Measurements from ENCODE around the gene TNS1.

The TNS1 gene

DNA sequence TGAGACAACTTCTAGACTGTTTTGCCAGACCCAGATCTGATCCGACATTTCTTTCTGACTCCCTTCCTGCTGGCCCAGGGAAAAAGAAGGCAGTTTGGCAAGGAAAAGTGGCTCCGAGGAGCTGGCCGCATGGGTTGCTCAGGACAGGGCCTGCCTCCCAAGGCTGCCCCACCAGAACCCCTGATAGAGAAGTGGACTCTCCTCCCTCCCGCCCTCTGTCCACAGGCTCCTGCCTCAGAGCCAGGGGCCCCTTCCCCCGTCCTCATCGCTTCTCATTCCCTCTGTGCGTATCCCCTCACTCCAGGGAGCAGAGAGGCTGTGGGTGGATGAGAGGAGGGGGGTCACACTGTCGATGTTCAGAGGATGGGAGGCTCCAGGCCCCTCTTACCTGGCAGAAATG is 110.2 kb downstream of the TNS1 start:
- no peak for DNase-seq

GRCh38 chr2:217890445-217890844 is 112.3 kb downstream of the TNS1 start:
- DNase-seq = no peak

GRCh38 chr2:217889656-217890055 is 113.1 kb downstream of the TNS1 start:
- no peak for DNase-seq

GRCh38 chr2:217887841-217888701 is 114.7 kb downstream of the TNS1 start:
- DNase-seq = no peak

DNA sequence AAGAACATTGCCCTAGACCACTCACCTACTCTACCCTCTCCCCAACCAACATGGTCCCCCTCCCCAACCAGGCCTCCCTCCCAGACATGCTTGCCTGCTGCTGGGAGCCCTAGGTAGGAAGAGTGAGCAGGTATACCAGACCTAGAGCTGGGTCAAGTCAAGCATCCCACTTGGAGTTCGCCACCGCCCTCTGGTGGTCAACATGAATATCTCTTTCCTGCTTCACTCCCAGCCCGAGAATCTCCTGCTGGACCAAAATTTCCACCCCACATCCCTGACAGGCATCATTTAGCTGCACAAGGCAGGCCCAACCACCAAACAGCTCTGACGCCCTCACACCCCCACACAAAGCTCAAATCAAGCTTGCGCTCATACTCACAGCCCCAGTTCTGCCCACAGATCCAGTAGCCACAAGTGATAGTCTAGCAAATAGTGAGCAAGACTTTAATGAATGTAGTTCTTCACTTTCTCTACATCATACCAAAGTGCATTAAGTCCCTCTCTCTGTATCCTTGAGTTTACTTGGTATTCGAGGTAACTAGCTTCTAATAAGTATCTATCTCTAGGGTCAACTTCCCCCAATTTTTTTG is 116.0 kb downstream of the TNS1 start:
- DNase-seq = peak in 4 of 5 experiments; percentile 23 to 63 (median 28)

DNA sequence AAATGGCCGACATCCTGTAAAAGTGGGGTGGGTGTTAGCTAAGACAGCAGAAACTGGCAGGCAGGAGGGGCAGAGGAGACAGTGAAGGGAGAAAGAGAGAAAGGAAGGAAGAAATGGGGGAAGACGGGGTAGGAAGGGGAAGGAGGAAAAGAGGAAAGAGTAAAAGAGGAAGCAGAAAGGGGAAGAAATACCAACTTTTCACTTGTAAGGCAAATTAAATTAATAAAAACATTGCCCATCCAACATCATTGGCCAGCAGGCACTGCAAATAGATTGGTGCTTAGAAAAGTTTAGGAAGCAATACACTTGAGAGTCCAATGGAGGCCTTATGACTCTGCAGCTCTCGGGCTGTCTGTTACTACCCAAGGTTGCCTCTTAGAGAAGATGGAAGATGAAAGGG is 116.7 kb downstream of the TNS1 start:
- DNase-seq = no peak

DNA sequence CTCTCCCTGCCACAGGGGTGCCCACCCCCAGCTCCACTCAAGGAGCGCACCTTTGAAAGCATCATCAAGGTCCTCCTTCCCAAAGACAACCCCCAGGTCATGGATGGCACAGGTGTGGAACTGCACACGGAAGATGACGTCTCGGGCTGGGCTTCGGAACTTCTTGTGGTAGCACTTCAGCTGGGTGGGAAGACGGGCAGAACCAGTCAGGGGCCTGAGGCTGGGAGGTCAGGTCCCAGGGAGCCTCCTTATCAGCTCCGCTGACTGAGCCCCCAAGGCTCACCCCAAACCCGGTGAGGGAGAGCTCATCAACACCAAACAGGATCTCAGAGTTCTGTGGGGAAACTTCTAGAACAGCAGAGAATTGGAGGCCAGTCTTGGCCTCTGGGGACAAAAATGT is 117.8 kb downstream of the TNS1 start:
- no peak for DNase-seq

GRCh38 chr2:217880891-217881290 is 121.9 kb downstream of the TNS1 start:
- no peak for DNase-seq

DNA sequence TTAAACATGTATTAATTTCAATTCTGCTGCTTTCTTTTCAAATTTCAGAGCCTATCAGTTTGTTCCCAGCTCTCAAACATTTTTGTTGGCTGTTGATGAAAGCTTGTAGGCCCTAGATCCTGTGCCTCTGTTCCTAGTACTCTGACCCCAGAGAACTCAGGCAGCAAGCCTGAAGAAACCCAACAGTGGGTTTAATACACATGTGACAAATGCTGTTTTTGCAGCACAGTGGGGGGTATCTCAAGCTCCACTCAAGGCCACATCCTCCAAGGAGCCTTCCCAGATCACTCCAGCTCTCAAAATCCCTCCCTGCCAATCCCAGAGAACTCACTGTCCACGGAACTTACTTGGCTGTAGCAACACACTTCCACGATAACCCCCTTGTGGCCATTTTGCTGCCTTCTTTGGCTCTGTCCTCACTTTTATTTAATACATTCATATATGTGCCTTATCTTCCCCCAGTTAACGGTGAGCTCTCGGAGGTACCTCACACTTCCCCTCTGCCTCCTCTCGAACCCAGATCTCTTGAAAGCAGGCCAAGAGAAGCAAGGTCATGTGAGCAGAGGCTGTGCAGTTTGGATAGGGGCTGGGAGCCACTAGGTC is 122.4 kb downstream of the TNS1 start:
- DNase-seq = no peak

GRCh38 chr2:217878915-217879590 is 123.7 kb downstream of the TNS1 start:
- DNase-seq = no peak

DNA sequence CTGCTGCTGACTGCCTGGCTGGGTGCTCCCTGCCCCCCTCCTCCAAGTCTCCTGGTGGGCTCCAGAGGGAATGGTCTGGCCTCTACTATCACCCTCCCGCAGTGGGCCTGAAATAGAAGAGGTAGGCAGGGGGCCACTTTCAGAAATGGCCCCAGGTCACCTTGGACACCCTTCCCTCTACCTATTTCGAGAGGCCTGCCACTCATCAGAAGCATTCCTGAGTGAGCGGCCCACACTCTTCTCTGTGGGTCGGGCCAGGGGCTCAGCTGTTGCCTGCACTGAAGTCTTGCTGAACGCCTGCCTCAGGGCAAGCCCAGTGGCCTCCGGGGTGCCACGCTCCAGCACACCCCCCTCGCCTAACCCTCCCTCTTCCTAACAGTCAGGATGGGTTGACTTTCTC is 124.9 kb downstream of the TNS1 start:
- no peak for DNase-seq

DNA sequence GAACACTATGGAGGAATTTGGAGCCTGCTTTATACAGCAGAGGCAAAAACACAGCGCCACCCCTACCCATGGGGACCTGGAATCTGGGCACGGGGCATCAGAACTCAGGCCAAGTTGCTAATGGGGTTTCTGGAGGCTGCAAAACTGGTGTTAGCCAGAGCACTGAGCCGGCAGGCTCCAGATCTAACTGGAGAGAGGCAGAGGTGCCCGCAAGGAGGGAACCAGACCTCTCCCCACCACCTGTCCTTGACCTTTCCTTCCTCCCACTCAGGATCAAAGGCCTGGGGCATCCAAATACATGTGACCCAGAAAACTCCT is 126.6 kb downstream of the TNS1 start:
- DNase-seq = no peak

DNA sequence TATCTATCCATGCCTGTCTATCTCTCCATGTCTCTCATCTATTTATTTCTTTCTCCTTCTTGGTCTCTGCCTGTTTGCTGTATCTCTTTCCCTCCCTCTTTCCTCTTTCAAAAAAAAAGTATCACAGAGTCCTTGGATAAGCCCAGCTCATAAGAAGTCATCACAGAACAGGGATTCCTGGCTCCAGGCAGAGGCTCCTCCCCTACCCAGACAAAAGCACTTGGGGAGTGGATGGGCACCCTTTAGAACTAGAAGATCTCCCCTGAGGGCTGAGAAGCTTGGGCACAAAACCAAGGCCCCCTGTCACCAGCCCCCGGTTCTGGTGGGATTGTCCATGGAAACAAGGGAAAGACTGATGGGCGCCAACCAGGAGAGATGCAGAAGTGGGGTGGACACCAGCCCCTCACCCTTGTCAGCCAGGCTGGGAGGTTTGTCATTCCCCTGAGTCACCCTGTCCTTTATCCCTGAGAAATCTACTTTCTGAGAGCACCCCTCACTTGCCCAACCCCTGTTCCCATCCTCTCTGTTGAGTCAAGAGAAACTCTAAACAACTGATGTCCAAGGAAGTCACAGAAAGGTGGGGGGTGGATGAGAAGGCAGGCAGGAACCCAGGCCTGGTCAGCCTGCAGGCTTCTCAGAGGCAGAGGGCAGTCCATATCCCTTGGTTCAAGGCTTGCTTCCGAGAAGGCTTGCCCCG is 127.1 kb downstream of the TNS1 start:
- no peak for DNase-seq

DNA sequence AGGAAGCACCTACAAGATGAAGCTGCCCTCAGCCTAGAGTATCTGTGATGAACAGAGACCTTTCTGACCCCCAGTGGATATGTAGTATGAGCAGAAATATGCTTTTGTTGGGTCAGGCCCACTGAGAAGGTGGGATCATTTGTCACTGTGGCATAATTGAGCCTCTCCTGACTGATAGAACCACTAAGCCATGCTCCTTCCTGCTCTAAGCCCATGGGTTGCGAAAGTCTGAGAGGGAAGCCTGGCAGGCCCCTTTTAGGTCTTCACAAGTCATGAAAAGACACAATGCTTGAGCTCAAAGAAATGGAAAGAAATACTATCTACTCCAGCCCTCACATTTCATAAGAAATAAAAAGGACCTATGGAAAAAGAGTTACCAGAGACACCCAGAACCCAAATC is 127.7 kb downstream of the TNS1 start:
- DNase-seq = no peak

DNA sequence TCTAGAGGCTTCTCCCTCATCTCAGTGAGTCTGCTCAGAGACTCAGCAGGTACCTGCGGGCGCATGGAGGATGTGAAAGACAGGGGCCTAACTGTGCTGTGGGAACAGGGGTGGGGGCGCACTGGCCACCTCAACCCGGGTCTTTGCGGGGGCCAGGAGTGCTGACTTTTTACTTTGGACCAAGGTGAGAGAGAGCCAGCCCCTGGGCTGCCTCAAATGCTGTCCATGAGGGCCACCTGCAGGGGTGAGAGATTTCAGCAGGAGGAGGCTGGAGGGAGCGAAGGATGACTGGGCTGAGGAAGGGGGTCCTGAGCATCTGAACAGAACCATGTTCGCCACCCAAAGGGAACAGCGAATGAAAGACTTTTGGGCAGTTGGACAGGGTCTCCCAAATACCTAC is 129.4 kb downstream of the TNS1 start:
- DNase-seq = no peak

DNA sequence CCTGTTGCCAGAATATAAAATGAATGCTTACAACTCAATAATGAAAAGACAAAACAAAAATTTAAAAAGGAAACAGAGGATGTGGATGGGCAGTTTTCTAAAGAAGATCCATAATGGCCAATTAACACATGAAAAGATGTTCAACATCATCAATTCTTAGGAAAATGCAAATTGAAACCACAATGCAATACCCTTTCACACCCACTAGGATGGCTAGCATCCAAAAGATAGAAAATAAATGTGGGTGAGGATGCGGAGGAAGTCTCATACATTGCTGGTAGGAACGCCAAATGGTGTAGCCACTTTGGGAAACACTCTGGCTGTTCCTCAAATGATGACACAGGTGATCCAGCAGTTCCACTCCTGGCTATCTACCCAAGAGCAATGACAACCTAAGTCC is 130.5 kb downstream of the TNS1 start:
- DNase-seq = no peak

DNA sequence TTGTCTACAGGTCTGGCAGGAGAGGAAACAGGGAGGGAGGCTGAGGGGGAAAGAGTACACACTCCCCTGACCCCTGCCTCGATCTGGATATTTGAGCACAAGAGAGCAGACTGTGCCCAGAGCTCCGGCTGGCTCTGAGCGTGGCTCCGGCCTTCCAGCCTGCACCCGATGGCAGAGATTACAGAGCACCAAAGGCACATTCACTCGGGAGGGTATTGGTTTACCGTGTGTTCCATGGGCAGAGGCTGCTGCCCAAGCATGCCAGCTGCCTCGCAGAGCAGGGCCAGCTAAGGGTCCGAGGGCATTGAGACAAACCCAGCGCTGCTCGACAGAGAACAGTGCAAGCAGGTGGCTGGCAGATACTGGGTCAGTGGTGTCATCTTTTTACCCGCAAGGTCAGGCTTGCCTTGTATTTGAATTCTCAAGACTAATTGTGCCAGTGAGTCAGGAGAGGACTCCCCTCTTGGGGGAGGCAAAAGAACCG is 132.2 kb downstream of the TNS1 start:
- DNase-seq = no peak

GRCh38 chr2:217868911-217869334 is 133.9 kb downstream of the TNS1 start:
- DNase-seq = no peak

- DNase-seq = no peak
Measured at GRCh38 chr2:217868265-217868892, 134.4 kb downstream of the TNS1 start.

DNA sequence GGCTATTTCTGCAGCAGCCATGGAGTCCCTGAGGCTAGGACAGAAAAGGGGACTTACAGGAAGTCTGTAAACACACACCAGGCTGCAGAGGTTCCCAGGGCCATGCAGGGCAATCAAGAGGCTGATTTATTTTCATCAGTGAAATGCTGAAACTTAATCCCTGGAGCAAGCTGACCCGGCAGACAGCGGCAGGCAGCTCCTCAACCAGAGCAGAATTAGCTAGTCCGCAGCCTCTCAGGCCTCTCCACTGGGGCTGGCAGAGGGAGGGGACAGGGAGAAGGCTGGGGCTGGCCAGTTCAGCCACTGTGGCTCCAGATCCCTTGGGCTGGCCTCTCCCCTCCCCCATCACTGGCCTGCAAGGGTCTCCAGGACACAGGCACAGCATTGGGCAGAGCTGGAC is 136.3 kb downstream of the TNS1 start:
- no peak for DNase-seq

DNA sequence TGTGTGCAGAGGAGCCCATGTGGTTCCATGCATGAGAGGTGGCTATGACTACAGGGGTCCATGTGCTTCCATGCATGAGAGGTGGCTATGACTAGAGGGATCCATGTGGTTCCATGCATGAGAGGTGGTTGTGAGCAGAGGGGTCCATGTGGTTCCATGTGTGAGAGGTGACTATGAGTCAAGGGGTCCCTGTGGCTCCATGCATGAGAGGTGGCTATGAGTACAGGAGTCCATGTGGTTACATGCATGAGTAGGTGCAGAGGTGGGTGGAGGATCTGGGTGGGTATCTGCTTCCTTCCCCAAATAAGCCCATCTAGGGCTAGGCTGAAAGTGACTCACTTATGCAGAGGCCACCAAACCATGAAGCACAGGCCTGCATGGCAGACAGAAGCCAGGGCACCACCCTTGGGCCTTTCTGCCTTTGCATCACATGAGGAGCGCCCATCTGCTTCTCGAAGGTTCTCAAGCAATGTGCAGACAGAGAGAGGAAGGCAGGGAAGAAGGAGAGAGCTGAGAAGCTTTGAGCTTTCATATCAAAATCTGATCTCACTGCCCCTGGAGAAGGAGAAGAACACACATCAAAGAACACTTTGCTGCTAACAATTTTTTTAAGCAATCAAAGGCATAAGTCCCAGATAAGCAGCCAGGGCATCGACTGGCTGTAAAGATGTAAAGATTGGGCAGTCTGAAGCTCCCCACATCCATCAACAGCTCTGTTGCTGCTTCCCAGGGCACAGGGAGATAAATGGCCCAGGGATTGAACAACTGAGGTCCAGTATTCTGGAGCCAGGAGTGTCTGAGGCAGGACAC is 137.6 kb downstream of the TNS1 start:
- DNase-seq = peak in 1 of 5 experiments; percentile 6
